ENCODE data around the gene CSTA. TPM values are rescaled to one million over a fixed set of nuclear protein-coding genes. Genes with fewer than 3 reads are reported as not detected.

CSTA gene
- total RNA-seq, 4 donors from 2014 or later: 0.94 to 1.7 TPM; not detected in 2

DNA sequence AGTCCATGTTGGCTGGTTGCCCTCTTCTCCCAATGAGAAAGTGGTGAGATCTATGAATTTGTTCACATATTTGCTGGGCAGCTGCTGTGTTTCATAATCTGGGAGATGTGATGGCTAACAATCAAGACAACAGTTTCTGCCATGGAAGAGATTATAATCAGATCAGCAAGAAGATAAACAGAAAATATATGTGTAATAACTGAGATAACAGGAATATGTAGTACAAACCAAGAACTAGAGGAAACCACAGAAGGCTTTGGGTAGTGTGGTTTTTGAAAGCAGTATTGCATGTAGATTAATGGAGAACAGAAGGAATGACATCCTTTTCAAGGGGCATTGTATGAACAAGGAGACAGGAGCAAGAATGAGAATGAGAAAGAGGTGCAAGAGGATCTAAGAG is 12.2 kb upstream of the CSTA start:
- no peak overlapping the region for H3K4me3 ChIP-seq (replicated peaks in 1 of 3)
- H3K4me1 ChIP-seq: peaks cover 4 to 15% of the 10 kb centered on the region in 2 donors
- intact Hi-C loops (cut with DNase I): no loop called here
- H3K36me3 ChIP-seq: no peaks in the 10 kb centered on the region
- TF ChIP-seq POLR2A (IDR thresholded peaks at IDR 0.05): no peak
- TF ChIP-seq, protein P1, sequence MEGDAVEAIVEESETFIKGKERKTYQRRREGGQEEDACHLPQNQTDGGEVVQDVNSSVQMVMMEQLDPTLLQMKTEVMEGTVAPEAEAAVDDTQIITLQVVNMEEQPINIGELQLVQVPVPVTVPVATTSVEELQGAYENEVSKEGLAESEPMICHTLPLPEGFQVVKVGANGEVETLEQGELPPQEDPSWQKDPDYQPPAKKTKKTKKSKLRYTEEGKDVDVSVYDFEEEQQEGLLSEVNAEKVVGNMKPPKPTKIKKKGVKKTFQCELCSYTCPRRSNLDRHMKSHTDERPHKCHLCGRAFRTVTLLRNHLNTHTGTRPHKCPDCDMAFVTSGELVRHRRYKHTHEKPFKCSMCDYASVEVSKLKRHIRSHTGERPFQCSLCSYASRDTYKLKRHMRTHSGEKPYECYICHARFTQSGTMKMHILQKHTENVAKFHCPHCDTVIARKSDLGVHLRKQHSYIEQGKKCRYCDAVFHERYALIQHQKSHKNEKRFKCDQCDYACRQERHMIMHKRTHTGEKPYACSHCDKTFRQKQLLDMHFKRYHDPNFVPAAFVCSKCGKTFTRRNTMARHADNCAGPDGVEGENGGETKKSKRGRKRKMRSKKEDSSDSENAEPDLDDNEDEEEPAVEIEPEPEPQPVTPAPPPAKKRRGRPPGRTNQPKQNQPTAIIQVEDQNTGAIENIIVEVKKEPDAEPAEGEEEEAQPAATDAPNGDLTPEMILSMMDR (IDR thresholded peaks at IDR 0.05): no peak
- no peaks in the 10 kb centered on the region for H3K27me3 ChIP-seq
- no peak for DNase-seq
- H3K9me3 ChIP-seq: no peaks in the 10 kb centered on the region
- no peak overlapping the region for H3K27ac ChIP-seq

DNA sequence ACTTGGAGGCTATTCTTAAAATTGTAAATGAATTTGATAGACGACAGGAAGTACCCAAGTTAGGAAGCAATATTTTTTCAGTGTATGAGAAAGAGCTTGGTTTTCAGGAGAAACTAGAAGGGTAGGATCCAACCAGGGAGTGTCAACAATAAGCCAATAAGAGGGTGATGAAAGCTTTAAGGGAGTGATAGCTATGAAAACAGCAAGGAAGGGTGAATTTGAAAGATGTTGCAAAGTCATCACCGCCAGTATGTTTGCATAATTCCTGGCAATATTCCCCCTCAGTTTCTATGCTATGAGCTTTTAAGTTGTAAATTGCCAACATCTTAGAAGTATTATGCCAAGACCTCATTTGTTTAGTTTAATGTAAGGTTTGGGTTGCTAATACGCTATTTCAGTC is 11.8 kb upstream of the CSTA start:
- Histone ChIP-seq H3K27me3 (no peaks in the 10 kb centered on the region), H3K36me3 (no peaks in the 10 kb centered on the region), H3K27ac (no peak overlapping the region), H3K4me1 (peaks cover 4 to 15% of the 10 kb centered on the region in 2 donors), H3K4me3 (replicated peaks in 1 of 3) (no peak overlapping the region), H3K9me3 (no peaks in the 10 kb centered on the region)
- 75% methylated on average over 3 of the region's 3 CpGs for WGBS, 2 donors
- DNase-seq: no peak
- no peak for TF ChIP-seq POLR2A (IDR thresholded peaks at IDR 0.05)
- intact Hi-C loops (cut with DNase I): no loop called here

GRCh38 chr3:122314228-122314876 is 10.7 kb upstream of the CSTA start:
- intact Hi-C loops (cut with DNase I): no loop called here

GRCh38 chr3:122315619-122316018 is 9.4 kb upstream of the CSTA start:
- no peaks in the 10 kb centered on the region for H3K9me3 ChIP-seq
- intact Hi-C loops (cut with DNase I): no loop called here
- no peaks in the 10 kb centered on the region for H3K27me3 ChIP-seq
- 38 to 54% methylated on average over 4 of the region's 4 CpGs for WGBS, 2 donors
- H3K36me3 ChIP-seq: no peaks in the 10 kb centered on the region
- no peak for DNase-seq
- TF ChIP-seq POLR2A (IDR thresholded peaks at IDR 0.05): no peak
- TF ChIP-seq, protein P1 (IDR thresholded peaks at IDR 0.05): no peak
- H3K4me3 ChIP-seq (replicated peaks in 1 of 3): no peak overlapping the region
- H3K4me1 ChIP-seq: peaks cover 2 to 7% of the 10 kb centered on the region in 2 donors
- no peak overlapping the region for H3K27ac ChIP-seq

More at GRCh38 chr3:122314228-122314876, 10.7 kb upstream of the CSTA start:
- Histone ChIP-seq H3K36me3 (no peaks in the 10 kb centered on the region), H3K27me3 (no peaks in the 10 kb centered on the region), H3K9me3 (no peaks in the 10 kb centered on the region), H3K27ac (no peak overlapping the region), H3K4me1 (peaks cover 4 to 15% of the 10 kb centered on the region in 2 donors), H3K4me3 (replicated peaks in 1 of 3) (no peak overlapping the region)
- 81 to 85% methylated on average over 2 of the region's 2 CpGs for WGBS, 2 donors
- TF ChIP-seq POLR2A (IDR thresholded peaks at IDR 0.05): no peak
- TF ChIP-seq, protein P1 (IDR thresholded peaks at IDR 0.05): no peak
- no peak for DNase-seq

DNA sequence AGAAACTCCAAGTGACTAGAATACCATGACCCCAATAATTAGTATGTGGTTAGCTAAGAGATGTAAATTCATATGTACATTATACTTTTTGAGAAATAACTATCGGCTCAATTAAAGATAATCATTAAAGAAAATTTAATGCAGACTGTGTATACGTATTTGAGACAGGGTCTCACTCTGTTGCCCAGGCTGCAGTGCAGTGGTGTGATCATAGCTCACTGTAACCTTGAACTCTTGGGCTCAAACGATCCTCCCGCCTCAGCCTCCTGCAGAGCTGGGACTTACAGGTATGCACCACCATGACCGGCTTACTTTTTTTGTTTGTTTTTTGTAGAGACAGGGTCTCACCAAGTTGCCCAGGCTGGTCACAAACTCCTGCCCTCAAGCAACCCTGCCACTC is 8.7 kb upstream of the CSTA start:
- no peak overlapping the region for H3K27ac ChIP-seq
- 66 to 80% methylated on average over 5 of the region's 5 CpGs for WGBS, 2 donors
- no peak overlapping the region for H3K4me3 ChIP-seq (replicated peaks in 1 of 3)
- H3K36me3 ChIP-seq: no peaks in the 10 kb centered on the region
- H3K4me1 ChIP-seq: no peaks in the 10 kb centered on the region
- H3K9me3 ChIP-seq: no peaks in the 10 kb centered on the region
- intact Hi-C loops (cut with DNase I): no loop called here
- H3K27me3 ChIP-seq: no peaks in the 10 kb centered on the region
- no peak for TF ChIP-seq POLR2A (IDR thresholded peaks at IDR 0.05)
- TF ChIP-seq, protein P1 (IDR thresholded peaks at IDR 0.05): no peak
- DNase-seq: no peak
